Fibroblast of skin of scalp (primary cell): ENCODE measurements around the gene RTP3.
A peak's percentile ranks its signal among the peaks of the same experiment; 100 is the strongest.

Source experiments
- DNase-seq: peaks from one replicate; pipeline ENCODE4 v3.0.0-alpha.2; 2013

The RTP3 gene

DNA sequence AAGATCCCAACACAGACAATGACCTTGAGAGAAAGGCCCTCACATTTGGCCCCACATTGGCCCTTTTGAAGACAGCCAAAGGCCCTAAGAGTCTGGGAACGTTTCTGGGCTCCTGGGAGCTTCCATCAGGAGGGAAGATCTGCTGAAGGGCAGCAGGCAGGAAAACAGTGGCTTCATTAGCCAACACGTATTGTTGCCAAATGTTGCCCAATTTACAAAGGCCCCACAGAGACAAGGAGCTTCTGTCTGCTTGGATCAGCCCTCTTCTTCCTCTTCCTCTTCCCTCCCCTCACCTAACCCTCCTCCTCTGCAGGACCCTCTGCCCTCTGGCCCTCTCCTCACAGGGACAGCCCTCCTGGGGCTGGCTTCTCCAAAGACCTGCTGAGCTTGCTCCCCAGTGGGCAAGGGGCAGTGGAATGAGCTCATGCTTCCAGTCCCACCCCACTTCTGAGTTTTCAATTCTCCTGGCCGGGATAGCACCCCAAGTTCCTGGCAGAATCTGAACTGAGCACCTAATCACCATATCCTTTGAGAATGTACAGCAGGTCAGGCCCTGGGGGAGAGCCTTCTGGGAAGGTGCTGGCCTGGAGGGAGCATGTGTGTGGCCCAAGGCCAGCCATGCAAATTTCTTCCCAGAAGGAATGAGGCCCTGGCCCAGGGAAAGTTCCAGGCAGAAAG, 28.0 kb upstream of the RTP3 start:
- no peak for DNase-seq

DNA sequence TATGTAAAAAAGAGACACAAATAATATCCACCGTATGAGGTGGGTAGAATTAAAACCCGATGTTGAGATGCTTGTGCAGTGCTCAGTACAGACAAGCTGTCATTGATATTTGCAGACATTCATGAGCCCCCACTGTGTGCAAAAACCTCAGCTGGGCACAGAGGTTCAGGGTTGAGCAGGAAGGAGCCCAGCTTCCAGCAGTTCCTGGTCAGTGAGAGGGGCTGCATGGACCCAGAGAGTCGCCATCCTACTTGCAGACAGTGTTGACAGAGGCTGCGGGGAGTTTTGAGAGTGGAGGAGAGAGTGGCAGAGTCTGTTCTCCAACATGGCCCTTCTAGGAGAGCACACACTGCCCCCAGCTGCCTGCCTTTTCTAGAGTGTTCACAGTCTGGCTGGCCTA, 26.9 kb upstream of the RTP3 start:
- no peak for DNase-seq

DNA sequence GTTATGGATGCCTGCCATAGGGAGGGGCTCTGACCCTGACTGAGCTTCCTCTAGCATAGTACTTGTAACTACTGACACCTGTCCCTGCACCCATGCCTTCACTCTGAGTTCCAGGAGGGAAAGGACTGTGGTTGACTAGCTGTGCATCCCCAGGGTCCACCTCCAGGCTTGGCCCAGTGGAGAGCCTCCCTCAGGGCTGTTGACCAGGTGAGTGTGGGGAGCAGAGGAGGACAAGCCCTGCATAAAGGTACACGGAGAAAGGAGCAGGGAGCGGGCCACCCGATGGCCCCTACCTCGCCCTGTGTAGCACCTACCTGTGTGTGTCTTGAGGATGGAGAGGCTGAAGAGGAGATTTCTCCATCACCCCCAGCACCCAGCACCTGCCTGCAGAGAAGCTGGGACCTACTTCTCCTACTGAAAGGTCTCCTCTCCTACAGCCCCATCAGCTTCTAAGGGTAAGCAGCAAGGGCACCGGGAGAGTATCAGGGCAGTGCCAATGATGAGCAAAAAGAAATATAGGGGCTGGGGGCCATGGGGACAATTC, 26.3 kb upstream of the RTP3 start:
- no peak for DNase-seq

DNA sequence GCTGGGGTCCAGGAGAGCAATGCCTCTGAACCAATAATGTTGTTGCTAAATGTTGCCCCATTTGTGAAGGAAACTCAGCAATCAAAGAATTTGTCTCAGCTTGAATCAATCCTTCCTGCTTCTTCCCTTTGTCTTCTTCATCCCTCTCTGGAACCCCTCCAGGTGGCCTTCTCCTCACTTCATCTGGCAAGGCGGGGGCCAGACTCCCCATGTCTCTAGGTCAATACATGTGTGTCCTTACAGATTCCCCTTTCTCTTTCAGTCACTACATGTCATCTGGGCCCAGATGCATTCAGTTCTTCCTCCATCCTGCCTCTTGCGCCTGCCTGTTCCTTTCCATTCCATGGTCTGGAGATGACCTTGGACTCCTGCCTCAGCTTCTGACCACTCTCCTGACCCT, 25.0 kb upstream of the RTP3 start:
- DNase-seq = no peak

DNA sequence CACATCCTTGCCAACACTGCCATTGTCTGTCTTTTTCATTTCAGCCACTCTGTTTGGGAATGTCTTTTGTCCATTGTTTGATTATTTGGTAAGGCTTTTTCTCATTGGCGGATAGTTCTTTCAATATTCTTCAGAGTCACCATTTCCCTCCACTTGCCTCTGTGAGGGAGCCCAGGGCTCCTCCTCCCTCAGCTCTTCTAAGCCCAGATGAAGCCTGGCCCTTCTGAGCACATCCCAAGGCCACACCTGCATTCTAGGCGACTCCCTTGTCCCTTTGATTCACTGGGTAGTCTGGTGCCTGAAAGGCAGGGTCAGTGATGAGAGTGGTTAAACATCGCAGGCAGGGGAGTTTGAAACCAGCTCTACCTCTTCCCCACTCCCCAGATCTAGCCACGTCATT, 20.6 kb upstream of the RTP3 start:
- DNase-seq = no peak

DNA sequence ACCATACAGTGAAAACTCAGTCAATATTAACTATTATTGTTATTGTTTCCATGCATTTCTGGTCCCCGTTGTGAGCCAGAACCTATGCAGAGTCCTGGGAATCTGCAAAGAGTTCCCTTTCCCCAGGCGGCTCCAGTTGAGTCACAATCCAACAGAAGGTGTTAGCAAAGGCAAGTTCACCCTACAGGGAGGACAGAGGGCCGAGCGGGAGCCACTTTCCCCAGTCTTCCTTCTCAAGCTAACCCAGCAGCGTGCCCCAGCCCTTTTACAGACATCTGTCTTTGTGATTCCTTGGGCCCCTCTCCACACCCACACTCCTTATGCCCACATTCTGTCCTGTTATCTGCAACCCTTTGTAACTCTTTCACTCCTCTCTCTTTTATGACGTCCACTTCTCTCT, 20.0 kb upstream of the RTP3 start:
- DNase-seq = no peak

DNA sequence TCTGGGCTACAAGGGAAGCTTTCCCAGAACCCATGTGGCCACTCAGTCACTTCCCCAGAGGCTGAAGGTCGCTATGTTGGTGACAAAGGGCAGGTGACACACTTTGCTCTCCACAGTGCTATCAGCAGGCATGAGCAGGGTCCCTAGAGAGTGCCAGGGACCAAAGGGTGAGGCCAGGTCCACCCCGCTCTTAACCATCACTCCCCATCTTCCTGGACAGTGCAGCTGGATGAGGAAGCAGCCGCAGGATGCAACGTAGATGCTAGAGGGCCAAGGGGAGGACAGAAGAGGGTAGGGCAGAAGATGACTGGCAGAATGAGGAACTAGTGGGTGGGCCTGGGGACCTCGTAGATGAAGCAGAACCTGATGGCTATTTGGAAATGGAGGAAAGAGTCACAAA, 19.4 kb upstream of the RTP3 start:
- DNase-seq = no peak

DNA sequence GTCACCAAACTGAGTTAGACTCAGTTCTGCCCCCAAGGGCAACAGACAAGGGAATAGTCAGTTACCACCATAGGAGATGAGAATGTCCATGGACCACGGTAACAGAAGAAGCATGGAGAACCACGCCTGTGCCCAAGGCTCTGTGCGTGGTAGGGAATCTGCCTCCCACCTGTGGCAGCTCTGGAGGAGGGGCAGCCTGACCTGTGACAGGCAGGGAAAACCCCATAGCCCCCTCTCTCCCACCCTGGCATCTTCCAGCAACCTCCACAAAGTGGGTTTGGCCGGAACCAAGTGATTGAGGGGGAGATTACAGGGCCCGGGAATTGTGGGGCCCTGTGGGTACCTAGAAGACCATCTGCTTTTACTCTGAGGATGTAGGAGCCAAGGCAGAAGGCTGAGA, 18.8 kb upstream of the RTP3 start:
- DNase-seq = no peak

DNA sequence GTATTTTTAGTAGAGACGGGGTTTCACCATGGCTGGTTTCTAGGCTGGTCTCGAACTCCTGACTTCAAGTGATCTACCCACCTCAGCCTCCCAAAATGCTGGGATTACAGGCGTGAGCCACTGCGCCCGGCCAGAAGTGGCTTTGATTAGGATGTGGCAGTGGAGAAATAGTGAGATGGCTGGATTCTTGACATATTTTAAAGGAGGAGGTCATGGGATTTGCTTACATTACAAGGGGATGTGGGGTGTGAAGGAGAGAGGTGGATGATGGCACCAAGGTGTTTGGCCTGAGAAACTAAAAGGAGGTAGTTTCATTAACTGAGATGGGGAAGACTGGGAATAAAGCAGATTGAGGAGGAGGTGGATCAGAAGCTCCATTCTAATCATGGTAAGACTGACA, 18.1 kb upstream of the RTP3 start:
- DNase-seq = peak; percentile 26

DNA sequence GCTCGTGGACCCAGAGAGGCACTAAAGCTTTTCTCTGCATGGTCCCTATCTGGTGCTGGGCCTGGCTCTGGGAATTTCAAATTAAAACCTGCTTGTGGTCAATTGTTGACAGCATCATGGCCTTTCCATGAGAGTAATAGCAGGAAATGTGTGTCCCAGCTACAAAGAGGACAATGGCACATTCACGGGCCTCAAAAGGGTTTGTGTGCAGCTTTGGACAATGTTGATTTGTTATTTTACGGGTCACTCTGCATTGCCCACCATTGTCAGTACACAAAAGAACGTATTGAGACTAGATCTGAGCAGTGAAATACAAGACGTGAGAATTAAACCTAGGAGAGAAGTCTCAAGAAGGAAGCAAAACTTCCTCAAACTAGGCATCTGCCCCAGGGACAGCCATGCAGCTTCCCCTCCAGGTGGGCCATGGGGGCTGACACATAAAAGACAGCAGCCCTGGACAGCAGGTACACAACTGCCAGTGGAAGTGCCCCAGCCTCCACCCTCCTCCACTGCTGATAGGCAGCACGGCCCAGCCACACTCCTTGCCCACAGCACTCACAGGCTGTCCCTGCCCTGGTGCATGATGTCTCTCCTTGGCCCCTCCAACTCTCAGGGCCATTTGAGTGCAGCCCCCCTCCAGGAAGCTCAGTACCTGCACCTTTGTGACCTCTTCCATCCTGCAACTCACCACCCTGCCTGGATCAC, 17.1 kb upstream of the RTP3 start:
- DNase-seq = no peak

DNA sequence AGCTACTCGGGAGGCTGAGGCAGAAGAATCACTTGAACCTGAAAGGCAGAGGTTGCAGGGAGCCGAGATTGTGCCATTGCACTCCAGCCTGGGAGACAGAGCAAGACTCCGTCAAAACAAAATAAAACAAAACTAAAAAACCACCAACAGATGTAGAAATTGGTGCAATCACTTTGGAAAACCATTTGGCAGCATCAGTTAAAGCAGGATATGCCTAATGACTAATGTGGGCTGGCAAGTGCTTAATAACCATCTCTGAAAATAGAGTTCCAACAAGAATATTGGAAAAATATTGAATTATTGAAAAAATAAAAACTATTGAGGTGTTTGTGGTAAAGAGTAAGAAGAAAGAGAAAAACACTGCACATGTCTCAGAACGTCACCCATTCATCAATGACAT, 16.1 kb upstream of the RTP3 start:
- DNase-seq = no peak

DNA sequence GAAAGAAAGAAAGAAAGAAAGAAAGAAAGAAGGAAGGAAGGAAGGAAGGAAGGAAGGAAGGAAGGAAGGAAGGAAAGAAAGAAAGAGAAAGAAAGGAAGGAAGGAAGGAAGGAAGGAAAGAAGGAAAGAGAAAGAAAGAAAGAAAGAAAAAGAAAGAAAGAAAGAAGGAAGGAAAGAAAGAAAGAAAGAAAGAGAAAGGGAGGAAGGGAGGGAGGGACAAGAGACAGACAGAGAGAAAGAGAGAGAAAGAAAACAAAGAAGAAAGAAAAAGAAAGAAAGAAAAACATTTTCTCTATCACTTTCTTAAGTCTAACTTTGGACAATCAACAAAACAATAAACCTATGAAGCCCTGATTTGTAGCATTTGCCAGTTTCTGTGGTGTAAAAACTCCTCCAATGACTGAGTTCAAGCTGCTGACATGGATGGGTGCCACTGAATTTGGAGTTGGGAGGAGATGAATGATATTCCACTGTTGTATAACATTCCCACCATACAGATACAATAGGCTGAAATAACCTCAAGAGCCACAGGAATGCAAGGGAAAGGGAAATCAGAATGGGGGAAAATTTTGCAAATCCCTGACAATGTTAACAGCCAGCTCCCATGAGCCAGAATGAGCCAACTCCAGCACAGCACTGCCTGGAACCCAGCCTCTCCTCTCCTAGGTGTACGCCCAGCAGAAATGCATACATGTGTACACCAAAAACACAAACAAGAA, 15.0 kb upstream of the RTP3 start:
- DNase-seq = peak; percentile 91

DNA sequence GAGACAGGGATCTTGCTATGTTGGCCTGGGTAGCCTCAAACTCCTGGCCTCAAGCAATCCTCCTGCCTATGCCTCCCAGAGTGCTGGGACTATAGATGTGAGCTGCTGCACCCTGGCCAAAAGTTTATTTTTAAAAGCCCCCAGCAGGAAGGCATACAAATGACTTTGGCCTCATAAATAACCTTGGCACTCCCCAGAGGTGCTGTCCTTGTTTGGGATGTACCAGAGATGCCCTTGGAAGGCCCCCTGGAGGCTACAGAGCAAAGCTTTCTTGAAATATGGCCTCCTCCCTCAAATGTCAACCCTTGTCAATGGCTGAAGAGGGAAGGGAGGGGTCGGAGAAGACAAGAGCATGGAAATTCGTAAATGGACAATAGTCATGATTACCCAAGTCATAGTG, 14.0 kb upstream of the RTP3 start:
- DNase-seq = no peak

DNA sequence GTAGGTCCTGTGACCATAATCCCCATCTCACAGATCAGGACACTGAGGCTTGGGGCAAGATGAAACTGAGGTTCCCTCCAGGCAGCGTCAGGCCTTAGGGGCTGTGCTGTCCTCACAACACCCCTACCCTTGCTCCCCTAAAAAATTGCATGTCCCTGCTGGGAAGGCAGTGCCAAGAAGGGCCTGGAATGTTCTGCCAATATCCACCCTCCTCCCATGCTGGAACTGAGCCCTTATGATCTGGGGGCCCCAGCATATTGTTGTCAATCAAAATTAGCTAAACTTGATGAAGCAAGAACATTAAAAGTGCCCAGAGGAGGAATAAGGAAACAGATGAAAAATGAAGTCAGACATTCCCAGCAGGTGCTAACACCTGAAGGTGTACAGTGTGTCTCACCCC, 13.4 kb upstream of the RTP3 start:
- DNase-seq = no peak

DNA sequence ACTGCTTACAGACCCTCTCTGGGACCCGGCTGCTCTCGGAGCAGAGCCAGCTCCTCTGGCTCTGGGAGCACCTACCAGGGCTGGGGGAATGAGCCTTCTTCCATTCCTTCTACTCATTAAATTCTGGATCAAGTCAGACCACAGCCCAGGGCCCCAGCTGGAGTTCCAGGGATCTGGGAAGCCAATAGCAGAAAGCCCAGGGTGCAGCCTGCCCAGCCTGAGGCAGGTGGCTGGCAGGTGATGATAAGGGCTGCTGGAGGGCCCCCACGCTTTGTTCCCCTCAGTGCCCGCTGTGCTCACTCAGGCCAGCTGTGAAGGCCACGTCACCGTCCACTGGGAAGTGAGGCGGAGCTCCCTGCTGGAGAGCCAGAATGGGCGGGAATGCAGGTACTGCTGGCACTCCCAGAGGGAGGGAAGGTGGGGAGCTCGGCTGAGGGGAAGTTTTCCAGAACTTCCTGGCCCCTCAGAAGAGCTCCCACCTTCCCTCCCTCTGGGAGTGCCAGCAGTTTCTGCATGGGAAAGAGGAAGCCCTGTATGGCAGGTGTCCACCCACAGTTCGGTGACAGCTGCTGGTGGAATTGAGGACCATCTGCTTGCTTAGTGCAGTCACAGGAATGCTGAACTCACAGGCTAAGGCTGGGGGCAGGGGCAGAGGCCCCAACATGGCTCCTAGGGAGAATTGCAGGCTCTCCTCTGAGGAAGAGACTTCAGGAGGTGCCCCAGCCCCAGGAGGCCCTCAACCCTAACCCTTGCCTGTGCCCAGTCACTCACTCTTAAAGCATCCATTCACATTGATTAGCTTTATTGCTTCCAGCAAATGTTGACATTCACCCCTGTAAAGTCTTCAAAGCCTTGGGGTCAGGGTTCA, 12.6 kb upstream of the RTP3 start:
- DNase-seq = no peak

DNA sequence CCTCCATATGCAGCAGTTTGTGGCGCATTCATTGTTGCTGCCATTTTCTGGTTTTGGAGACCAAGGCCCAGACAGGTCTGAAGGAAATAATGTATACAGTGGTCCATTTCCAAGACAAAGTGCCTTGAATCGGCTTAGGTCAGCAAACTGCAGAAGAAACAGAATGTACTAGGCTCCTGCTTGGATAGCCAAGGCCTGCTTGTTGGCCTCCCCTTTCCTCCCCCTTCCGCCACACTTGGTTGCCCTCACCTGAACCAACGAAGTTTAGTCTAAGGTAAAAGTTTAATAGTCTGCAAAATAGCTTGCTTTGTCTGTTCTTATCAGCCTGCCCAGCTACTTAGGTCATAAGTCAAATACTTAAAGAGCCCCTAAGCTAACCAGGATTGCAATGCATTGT, 12.0 kb upstream of the RTP3 start:
- DNase-seq = no peak

DNA sequence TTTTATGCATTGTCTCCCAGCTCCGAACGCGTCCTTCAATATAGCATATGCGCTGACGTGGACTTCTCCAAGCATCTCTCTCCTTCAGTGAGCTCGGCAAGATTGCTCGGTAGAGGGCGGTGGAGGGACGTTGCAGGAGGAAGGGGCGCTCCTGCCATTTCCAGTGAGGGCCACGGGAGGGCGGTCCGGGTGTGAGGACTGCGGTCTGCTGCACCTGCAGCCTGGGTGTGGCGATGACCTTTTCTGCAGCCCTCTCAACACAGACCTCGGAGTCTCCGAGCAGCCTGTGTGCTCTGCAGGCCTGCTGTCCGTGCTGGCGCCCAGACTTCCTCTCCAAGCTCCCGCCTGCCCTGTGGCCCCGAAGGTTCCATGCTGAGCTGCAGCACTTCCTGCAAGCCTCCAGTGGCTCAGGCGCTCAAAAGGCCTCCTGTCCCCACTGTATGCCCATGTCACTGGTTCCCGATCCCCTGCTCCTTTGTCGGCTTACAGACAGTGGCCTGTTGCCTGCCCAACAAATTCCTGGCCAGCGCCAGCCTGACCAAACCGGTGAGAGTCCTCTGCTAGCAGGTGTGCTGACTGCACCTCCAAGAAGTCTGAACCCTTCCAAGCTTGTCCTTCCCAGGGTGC, 8.9 kb upstream of the RTP3 start:
- DNase-seq = peak; percentile 87

DNA sequence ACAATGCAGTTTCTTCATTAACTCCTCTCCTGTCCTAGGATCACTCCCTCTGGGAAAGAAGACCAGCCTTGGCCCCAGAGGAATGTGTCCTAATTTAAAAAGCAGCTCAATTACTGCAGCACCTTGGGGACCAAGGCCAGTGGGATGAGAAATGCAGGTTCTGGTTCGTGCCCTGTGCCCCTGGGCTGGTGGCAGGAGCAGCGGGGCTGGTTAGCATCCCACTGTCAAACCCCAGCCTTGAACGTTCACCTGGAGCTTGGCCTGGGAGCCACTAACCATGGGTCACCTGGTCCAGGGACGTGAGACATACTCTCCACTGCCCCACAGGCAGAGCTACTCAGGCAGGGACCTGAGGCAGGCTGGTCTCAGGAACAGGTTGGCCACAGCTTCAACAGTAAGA, 8.4 kb upstream of the RTP3 start:
- DNase-seq = no peak

DNA sequence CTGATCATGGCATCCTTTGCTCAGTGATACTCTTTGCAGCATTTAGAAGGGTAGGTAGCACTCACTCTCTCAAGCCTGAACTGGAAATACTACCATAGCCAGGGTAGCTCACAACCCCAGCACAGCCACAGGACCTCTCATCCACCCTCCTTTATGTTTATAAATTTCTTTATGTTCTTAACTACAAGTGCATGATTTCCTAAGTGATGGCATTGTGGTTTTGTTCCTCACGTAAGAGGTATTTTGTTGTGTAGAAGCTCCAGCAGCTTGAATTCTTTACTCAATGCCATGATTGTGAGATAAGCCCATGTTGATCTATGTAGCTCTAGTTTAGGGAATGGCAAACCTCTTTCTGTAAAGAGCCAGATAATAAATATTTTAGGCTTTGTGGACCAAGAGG, 7.9 kb upstream of the RTP3 start:
- peak; percentile 22 for DNase-seq

DNA sequence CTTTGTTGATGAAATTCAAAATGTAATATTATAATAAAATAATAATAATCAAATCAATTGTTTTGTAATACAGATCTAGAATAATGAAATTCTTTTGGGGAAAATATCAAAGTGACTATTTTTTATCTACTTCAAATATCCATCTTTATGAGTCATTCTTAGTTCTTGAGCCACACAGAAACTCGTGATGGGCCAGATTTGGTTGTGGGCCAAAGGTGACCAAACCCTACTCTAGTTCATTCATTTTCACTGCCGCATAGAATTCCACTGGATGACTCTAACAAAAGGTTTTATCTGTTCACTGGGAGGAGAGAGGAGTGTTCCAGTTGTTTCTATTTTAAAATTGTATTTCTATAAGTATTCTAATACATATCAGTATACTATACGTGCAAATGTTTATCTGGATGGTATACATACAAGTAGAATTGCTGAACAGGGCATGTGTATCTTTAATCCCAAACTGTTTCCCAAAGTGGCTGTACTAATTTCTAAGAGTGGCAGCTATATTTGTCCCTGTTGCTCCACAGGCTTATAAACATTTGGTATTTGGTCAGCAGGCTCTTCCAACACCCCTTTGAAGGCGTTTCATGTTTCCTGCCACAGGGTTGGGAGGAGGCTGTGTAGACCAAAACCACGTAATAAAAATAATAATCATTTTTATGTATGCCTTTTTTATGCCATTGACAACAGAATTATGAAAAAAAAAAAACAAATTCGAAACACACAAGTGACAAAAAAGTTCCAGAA, 7.3 kb upstream of the RTP3 start:
- no peak for DNase-seq
